HEK293 (cell line): Measurements from ENCODE around the gene CNKSR2.
"Not testable (repeated sequence)": the region's sequence is repeated elsewhere in the genome, so short reads cannot be mapped to it uniquely, and the experiment has no call there.

Source experiments
- CTCF ChIA-PET: fragments of 350-600 bp; formaldehyde crosslinking; extraction: SDS; loops from one replicate; lab custom pipeline; 2021; ENCODE audit warnings: antibody characterized with exemption; lab: Yijun Ruan, JAX
- POLR2A ChIA-PET: fragments of 300-600 bp; formaldehyde crosslinking; extraction: SDS; loops from one replicate; lab custom pipeline; 2020; ENCODE audit warnings: antibody characterized with exemption, inconsistent platforms; lab: Yijun Ruan, JAX
- H3K27ac ChIP-seq: fragments of 200-500 bp; sonication (Bioruptor generic); 2 replicates; pipeline ENCODE4 v1.5.1; 2014; ENCODE audit warnings: low read depth, low read length, control low read depth, inconsistent platforms; ENCODE audit errors: extremely low read depth
- H3K36me3 ChIP-seq, 2 experiments: fragments of 200-500 bp in 1 of 2; sonication (Bioruptor generic) in 1 of 2; 1 replicate in 1 of 2; 2 replicates in 1 of 2; pipeline ENCODE4 v1.5.1; 2014 to 2017; ENCODE audit warnings: inconsistent platforms in 2 of 2, low read length in 2 of 2; ENCODE audit not compliant: control insufficient read depth in 2 of 2, insufficient read depth in 1 of 2
- H3K4me1 ChIP-seq: fragments of 200-500 bp; sonication (Bioruptor generic); 2 replicates; pipeline ENCODE4 v1.5.1; 2014; ENCODE audit warnings: mild to moderate bottlenecking, low read length, inconsistent platforms; ENCODE audit not compliant: control insufficient read depth, insufficient read depth
- H3K4me3 ChIP-seq: 2 replicates; pipeline ENCODE4 v1.5.1; 2011; ENCODE audit warnings: low read depth, mild to moderate bottlenecking, control low read depth, low read length, moderate library complexity
- H3K9me3 ChIP-seq: fragments of 200-500 bp; sonication (Bioruptor generic); 2 replicates; pipeline ENCODE4 v1.5.1; 2014; ENCODE audit warnings: low read depth, low read length, inconsistent platforms; ENCODE audit not compliant: control insufficient read depth, insufficient read depth
- GLI2 ChIP-seq: fragments of 450-650 bp; formaldehyde crosslinking; IDR thresholded peaks from 2 replicates; pipeline ENCODE4; 2017; ENCODE audit warnings: missing biosample characterization, missing genetic modification characterization, low read depth, borderline replicate concordance
- HOXA7 ChIP-seq: sonication (generic); formaldehyde crosslinking; IDR thresholded peaks from 2 replicates; pipeline ENCODE4 v1.8.1; 2022; ENCODE audit warnings: missing genetic modification reagents, borderline replicate concordance
- SETDB1 ChIP-seq: IDR thresholded peaks from one replicate; pipeline ENCODE4 v1.6.1; 2017; ENCODE audit warnings: mild to moderate bottlenecking, low read length, moderate library complexity, mixed read lengths; ENCODE audit not compliant: insufficient read length
- YY2 ChIP-seq: fragments of 450-650 bp; formaldehyde crosslinking; IDR thresholded peaks from 2 replicates; pipeline ENCODE4 v1.5.1; 2016; ENCODE audit warnings: missing biosample characterization, missing genetic modification characterization
- ZFP69B ChIP-seq: fragments of 450-650 bp; formaldehyde crosslinking; IDR thresholded peaks from 2 replicates; pipeline ENCODE4 v1.5.1; 2016; ENCODE audit warnings: missing biosample characterization, missing genetic modification characterization
- ZNF138 ChIP-seq: fragments of 450-650 bp; formaldehyde crosslinking; IDR thresholded peaks from 2 replicates; pipeline ENCODE4 v1.5.1; 2016; ENCODE audit warnings: missing biosample characterization, missing genetic modification characterization, borderline replicate concordance
- ZNF24 ChIP-seq: fragments of 450-650 bp; formaldehyde crosslinking; IDR thresholded peaks from 2 replicates; pipeline ENCODE4 v1.5.1; 2016; ENCODE audit warnings: missing biosample characterization, missing genetic modification characterization
- ZNF416 ChIP-seq: fragments of 450-650 bp; formaldehyde crosslinking; IDR thresholded peaks from 2 replicates; pipeline ENCODE4 v1.5.1; 2016; ENCODE audit warnings: missing biosample characterization, missing genetic modification characterization
- ZNF529 ChIP-seq: fragments of 450-650 bp; formaldehyde crosslinking; IDR thresholded peaks from 2 replicates; pipeline ENCODE4 v1.5.1; 2017; ENCODE audit warnings: missing genetic modification characterization, missing biosample characterization; ENCODE audit not compliant: insufficient replicate concordance
- ZNF558 ChIP-seq: fragments of 450-650 bp; formaldehyde crosslinking; IDR thresholded peaks from 2 replicates; pipeline ENCODE4 v1.5.1; 2016; ENCODE audit warnings: missing biosample characterization, missing genetic modification characterization
- ZNF610 ChIP-seq: fragments of 450-650 bp; formaldehyde crosslinking; IDR thresholded peaks from 2 replicates; pipeline ENCODE4 v1.5.1; 2016; ENCODE audit warnings: missing biosample characterization, missing genetic modification characterization, borderline replicate concordance
- ZNF701 ChIP-seq: fragments of 450-650 bp; formaldehyde crosslinking; IDR thresholded peaks from 2 replicates; pipeline ENCODE4 v1.5.1; 2016; ENCODE audit warnings: missing biosample characterization, missing genetic modification characterization
- ZNF777 ChIP-seq: fragments of 450-650 bp; formaldehyde crosslinking; IDR thresholded peaks from 2 replicates; pipeline ENCODE4 v1.5.1; 2017; ENCODE audit warnings: missing biosample characterization, missing genetic modification characterization, borderline replicate concordance
- TF ChIP-seq, protein P1 (sequence below): fragments of 450-650 bp; formaldehyde crosslinking; IDR thresholded peaks from 2 replicates; pipeline ENCODE4 v1.5.1; 2016; ENCODE audit warnings: missing biosample characterization, missing genetic modification characterization
- TF ChIP-seq, protein P2 (sequence below): fragments of 450-650 bp; formaldehyde crosslinking; IDR thresholded peaks from 2 replicates; pipeline ENCODE4 v1.5.1; 2016; ENCODE audit warnings: missing biosample characterization, missing genetic modification characterization
- TF ChIP-seq, protein P3 (sequence below): fragments of 450-650 bp; IDR thresholded peaks from 2 replicates; pipeline ENCODE4 v1.5.1; 2018; ENCODE audit warnings: missing biosample characterization, missing genetic modification characterization
- TF ChIP-seq, protein P4 (sequence below): fragments of 450-650 bp; formaldehyde crosslinking; IDR thresholded peaks from 2 replicates; pipeline ENCODE4 v1.5.1; 2016; ENCODE audit warnings: missing biosample characterization, missing genetic modification characterization
- TF ChIP-seq, protein P5 (sequence below): fragments of 450-650 bp; formaldehyde crosslinking; conservative IDR thresholded peaks from 2 replicates; pipeline ENCODE4 v1.5.1; 2016; ENCODE audit warnings: low read depth, missing biosample characterization, missing genetic modification characterization

CNKSR2 gene

DNA sequence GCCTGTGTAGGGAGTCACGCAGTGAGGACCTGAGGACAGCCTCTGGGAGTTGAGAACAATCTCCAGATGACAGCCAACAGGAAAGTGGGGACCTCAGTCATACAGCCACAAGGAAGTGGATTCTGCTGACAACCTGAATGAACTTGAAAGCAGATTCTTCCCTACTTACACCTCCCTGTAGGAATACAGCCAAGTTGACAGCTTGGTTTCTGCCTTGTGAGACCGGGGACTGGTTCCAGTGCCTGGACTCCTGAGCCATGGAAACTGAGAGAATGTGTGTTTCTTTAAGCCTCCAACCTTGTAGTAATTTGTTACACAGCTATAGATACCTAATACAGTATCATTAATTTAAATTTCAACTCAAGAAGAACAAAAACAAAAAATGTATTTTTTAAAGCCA is 107.5 kb downstream of the CNKSR2 start:
- Histone ChIP-seq H3K36me3 (no peaks in the 10 kb centered on the region), H3K4me1 (no peaks in the 10 kb centered on the region), H3K4me3 (no peak overlapping the region), H3K27ac (no peak overlapping the region), H3K9me3 (no peaks in the 10 kb centered on the region)
- TF ChIP-seq YY2 (tag by site-specific recombination): no peak
- no peak for TF ChIP-seq SETDB1
- TF ChIP-seq, protein P1, sequence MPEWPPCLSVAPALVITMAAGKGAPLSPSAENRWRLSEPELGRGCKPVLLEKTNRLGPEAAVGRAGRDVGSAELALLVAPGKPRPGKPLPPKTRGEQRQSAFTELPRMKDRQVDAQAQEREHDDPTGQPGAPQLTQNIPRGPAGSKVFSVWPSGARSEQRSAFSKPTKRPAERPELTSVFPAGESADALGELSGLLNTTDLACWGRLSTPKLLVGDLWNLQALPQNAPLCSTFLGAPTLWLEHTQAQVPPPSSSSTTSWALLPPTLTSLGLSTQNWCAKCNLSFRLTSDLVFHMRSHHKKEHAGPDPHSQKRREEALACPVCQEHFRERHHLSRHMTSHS (tag by site-specific recombination): no peak
- TF ChIP-seq ZNF558 (tag by site-specific recombination): no peak
- no peak for TF ChIP-seq ZNF529
- TF ChIP-seq ZNF777 (tag by site-specific recombination): no peak
- TF ChIP-seq ZNF138 (tag by site-specific recombination): no peak
- TF ChIP-seq ZNF24 (tag by site-specific recombination): no peak
- TF ChIP-seq, protein P2, sequence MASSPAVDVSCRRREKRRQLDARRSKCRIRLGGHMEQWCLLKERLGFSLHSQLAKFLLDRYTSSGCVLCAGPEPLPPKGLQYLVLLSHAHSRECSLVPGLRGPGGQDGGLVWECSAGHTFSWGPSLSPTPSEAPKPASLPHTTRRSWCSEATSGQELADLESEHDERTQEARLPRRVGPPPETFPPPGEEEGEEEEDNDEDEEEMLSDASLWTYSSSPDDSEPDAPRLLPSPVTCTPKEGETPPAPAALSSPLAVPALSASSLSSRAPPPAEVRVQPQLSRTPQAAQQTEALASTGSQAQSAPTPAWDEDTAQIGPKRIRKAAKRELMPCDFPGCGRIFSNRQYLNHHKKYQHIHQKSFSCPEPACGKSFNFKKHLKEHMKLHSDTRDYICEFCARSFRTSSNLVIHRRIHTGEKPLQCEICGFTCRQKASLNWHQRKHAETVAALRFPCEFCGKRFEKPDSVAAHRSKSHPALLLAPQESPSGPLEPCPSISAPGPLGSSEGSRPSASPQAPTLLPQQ (tag by site-specific recombination): no peak
- ChIA-PET CTCF (interaction anchor here (1.3 to 3.1 kb wide), 2 partner anchors 952 to 955 kb away, joined by 4 to 29 read pairs; no protein-coding TSS in a partner anchor), POLR2A (no interaction called here)

DNA sequence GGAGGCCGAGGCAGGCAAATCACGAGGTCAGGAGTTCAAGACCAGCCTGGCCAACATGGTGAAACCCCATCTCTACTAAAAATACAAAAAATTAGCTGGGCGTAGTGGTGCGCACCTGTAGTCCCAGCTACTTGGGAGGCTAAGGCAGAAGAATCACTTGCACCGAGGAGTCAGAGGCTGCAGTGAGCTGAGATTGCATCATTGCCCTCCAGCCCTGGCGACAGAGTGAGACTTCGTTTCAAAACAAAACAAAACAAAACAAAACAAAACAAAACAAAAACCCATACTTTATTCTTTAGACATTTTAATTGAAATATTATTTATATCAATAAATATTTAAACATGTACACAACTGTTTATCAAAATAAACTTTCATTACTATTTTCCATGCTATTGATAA is 109.8 kb downstream of the CNKSR2 start:
- H3K27ac ChIP-seq, H3K4me1 ChIP-seq, H3K9me3 ChIP-seq, H3K4me3 ChIP-seq, H3K36me3 ChIP-seq, POLR2A ChIA-PET: not testable (repeated sequence)
- CTCF ChIA-PET: interaction anchor here (0.6 kb wide), 1 partner anchor 158 kb away, joined by 3 read pairs; no protein-coding TSS in a partner anchor

DNA sequence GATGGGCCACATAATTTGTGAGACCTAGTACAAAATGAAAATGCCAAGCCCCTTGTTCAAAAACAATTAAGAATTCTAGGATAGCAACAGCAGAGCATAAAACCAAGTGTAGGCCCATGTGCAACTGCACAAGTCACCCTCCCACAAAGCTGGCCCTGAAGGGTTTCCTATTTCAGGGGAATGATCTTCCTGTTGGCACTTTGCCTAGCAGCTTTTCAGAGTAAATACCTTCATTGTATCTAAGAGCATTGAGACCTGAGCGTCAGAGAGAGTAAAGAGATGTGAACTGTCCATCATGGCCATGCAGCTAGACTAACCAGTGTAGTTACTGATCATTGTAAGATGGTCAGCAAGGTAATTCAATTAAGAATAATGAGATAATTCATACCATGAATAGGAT is 113.6 kb downstream of the CNKSR2 start:
- CTCF ChIA-PET: no interaction called here
- Histone ChIP-seq H3K27ac (no peak overlapping the region), H3K4me1 (no peaks in the 10 kb centered on the region; the same call in 1 of the 2 replicates), H3K36me3 (no peaks in the 10 kb centered on the region), H3K9me3 (no peaks in the 10 kb centered on the region), H3K4me3 (no peak overlapping the region)
- POLR2A ChIA-PET: interaction anchor here (0.5 kb wide), 1 partner anchor 114 kb away, joined by 3 read pairs; no protein-coding TSS in a partner anchor
- TF ChIP-seq, protein P3, sequence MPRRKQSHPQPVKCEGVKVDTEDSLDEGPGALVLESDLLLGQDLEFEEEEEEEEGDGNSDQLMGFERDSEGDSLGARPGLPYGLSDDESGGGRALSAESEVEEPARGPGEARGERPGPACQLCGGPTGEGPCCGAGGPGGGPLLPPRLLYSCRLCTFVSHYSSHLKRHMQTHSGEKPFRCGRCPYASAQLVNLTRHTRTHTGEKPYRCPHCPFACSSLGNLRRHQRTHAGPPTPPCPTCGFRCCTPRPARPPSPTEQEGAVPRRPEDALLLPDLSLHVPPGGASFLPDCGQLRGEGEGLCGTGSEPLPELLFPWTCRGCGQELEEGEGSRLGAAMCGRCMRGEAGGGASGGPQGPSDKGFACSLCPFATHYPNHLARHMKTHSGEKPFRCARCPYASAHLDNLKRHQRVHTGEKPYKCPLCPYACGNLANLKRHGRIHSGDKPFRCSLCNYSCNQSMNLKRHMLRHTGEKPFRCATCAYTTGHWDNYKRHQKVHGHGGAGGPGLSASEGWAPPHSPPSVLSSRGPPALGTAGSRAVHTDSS: no peak
- TF ChIP-seq ZFP69B (tag by site-specific recombination) (no peak), HOXA7 (CRISPR knock-in tag) (no peak), ZNF138 (tag by site-specific recombination) (no peak), ZNF777 (tag by site-specific recombination) (no peak), ZNF416 (tag by site-specific recombination) (no peak), GLI2 (tag by site-specific recombination) (no peak), ZNF610 (tag by site-specific recombination) (no peak), ZNF701 (tag by site-specific recombination) (no peak)
- TF ChIP-seq, protein P4, sequence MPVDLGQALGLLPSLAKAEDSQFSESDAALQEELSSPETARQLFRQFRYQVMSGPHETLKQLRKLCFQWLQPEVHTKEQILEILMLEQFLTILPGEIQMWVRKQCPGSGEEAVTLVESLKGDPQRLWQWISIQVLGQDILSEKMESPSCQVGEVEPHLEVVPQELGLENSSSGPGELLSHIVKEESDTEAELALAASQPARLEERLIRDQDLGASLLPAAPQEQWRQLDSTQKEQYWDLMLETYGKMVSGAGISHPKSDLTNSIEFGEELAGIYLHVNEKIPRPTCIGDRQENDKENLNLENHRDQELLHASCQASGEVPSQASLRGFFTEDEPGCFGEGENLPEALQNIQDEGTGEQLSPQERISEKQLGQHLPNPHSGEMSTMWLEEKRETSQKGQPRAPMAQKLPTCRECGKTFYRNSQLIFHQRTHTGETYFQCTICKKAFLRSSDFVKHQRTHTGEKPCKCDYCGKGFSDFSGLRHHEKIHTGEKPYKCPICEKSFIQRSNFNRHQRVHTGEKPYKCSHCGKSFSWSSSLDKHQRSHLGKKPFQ: no peak
- TF ChIP-seq, protein P5, sequence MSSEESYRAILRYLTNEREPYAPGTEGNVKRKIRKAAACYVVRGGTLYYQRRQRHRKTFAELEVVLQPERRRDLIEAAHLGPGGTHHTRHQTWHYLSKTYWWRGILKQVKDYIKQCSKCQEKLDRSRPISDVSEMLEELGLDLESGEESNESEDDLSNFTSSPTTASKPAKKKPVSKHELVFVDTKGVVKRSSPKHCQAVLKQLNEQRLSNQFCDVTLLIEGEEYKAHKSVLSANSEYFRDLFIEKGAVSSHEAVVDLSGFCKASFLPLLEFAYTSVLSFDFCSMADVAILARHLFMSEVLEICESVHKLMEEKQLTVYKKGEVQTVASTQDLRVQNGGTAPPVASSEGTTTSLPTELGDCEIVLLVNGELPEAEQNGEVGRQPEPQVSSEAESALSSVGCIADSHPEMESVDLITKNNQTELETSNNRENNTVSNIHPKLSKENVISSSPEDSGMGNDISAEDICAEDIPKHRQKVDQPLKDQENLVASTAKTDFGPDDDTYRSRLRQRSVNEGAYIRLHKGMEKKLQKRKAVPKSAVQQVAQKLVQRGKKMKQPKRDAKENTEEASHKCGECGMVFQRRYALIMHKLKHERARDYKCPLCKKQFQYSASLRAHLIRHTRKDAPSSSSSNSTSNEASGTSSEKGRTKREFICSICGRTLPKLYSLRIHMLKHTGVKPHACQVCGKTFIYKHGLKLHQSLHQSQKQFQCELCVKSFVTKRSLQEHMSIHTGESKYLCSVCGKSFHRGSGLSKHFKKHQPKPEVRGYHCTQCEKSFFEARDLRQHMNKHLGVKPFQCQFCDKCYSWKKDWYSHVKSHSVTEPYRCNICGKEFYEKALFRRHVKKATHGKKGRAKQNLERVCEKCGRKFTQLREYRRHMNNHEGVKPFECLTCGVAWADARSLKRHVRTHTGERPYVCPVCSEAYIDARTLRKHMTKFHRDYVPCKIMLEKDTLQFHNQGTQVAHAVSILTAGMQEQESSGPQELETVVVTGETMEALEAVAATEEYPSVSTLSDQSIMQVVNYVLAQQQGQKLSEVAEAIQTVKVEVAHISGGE (tag by site-specific recombination): no peak
